KMS-11 (cell line): Measurements from ENCODE around the gene BCOR.
A peak's percentile ranks its signal among the peaks of the same experiment; 100 is the strongest.

Source experiments
- H2AFZ ChIP-seq: fragments of 200-600 bp; sonication (generic); 2 replicates; pipeline ENCODE4 v1.6.1; 2016; ENCODE audit warnings: antibody characterized with exemption, mixed run types, low read depth
- H3K27ac ChIP-seq: fragments of 200-600 bp; sonication (generic); 2 replicates; pipeline ENCODE4 v1.6.1; 2016; ENCODE audit warnings: mild to moderate bottlenecking, mixed run types
- H3K27me3 ChIP-seq: fragments of 200-600 bp; sonication (generic); 2 replicates; pipeline ENCODE4 v1.6.1; 2017; ENCODE audit warnings: mild to moderate bottlenecking, low read depth, mixed run types, moderate library complexity; ENCODE audit not compliant: insufficient read depth
- H3K36me3 ChIP-seq: fragments of 200-600 bp; sonication (generic); 2 replicates; pipeline ENCODE4 v1.6.1; 2017; ENCODE audit warnings: mild to moderate bottlenecking, mixed run types; ENCODE audit not compliant: insufficient read depth
- H3K4me1 ChIP-seq: fragments of 200-600 bp; sonication (generic); 2 replicates; pipeline ENCODE4 v1.6.1; 2016; ENCODE audit warnings: mild to moderate bottlenecking, low read depth, mixed run types; ENCODE audit not compliant: poor library complexity, severe bottlenecking
- H3K4me2 ChIP-seq: fragments of 200-600 bp; sonication (generic); 2 replicates; pipeline ENCODE4 v1.7.0; 2016; ENCODE audit warnings: mild to moderate bottlenecking, mixed run types
- H3K4me3 ChIP-seq: fragments of 200-600 bp; sonication (generic); IDR thresholded peaks from 2 replicates; pipeline ENCODE4 v1.6.1; 2017; ENCODE audit warnings: low read depth, low read length, mixed read lengths; ENCODE audit not compliant: insufficient read depth
- H3K79me2 ChIP-seq: fragments of 200-600 bp; sonication (generic); 2 replicates; pipeline ENCODE4 v1.6.1; 2016; ENCODE audit warnings: low read depth, mixed run types; ENCODE audit not compliant: insufficient read depth
- H3K9ac ChIP-seq: fragments of 200-600 bp; sonication (generic); 2 replicates; pipeline ENCODE4 v1.6.1; 2016; ENCODE audit warnings: mild to moderate bottlenecking, mixed run types
- H4K20me1 ChIP-seq: fragments of 200-600 bp; sonication (generic); 2 replicates; pipeline ENCODE4 v1.6.1; 2016; ENCODE audit warnings: mild to moderate bottlenecking, mixed run types; ENCODE audit not compliant: insufficient read depth
- TF ChIP-seq, protein P1 (sequence below): fragments of 200-600 bp; sonication (generic); conservative IDR thresholded peaks from 2 replicates; pipeline ENCODE4 v1.6.1; 2017; ENCODE audit warnings: low read depth, mild to moderate bottlenecking, antibody characterized with exemption, low read length, moderate library complexity, mixed read lengths

Gene BCOR

DNA sequence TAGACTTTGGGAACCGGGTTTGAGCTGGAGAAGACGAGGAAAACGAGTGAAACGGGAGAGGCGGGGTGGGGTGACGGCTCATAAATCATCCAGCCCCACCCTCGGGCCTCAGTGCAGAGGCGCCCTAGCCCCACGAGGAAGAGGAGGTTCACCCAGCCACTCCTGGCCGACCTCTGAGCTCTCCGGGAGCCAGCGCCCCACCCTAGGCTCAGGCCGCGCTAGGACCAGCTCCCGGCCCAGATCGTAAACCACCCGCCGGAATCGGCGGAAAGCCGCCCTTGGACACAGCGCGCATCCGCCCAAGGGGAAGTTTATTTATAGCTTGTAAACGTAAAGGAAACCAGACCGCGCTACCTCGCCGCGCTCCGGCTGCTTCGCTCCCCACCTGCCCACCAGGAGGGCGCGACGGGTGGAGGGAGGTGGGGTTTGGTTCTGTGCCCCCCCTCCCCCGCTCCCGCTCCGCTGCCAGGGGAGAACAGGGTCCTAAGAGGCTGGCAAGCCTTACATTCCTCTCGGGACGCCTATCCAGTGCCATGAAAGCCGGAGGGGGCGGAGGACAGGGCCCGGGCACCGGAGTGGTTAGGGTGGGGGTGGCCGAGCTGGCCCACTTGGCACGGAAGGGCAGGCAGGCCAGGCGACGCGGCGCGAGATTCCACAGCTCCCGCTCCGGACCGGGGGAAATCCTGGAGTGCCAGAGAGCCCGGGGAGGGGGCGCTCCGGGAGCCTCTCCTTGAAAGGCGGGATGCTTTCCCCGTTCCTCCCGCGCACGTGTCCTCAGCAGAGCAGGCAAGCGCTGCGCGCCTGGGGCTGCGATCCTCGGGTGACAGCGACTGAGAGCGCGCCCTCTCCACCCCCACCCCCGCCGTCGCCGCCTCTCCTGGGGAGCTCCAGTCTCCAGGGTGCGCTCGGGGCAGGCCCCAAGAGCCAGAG is 84.2 kb downstream of the BCOR start:
- Histone ChIP-seq H3K27ac (peak overlapping the region; percentile 97), H3K79me2 (no peaks in the 10 kb centered on the region), H3K9ac (peak overlapping the region; percentile 92), H3K27me3 (no peaks in the 10 kb centered on the region), H3K36me3 (no peaks in the 10 kb centered on the region), H4K20me1 (no peaks in the 10 kb centered on the region), H2AFZ (peak overlapping the region; percentile 64), H3K4me2 (peak overlapping the region; percentile 76), H3K4me1 (no peaks in the 10 kb centered on the region), H3K4me3 (no peak overlapping the region)
- TF ChIP-seq, protein P1, sequence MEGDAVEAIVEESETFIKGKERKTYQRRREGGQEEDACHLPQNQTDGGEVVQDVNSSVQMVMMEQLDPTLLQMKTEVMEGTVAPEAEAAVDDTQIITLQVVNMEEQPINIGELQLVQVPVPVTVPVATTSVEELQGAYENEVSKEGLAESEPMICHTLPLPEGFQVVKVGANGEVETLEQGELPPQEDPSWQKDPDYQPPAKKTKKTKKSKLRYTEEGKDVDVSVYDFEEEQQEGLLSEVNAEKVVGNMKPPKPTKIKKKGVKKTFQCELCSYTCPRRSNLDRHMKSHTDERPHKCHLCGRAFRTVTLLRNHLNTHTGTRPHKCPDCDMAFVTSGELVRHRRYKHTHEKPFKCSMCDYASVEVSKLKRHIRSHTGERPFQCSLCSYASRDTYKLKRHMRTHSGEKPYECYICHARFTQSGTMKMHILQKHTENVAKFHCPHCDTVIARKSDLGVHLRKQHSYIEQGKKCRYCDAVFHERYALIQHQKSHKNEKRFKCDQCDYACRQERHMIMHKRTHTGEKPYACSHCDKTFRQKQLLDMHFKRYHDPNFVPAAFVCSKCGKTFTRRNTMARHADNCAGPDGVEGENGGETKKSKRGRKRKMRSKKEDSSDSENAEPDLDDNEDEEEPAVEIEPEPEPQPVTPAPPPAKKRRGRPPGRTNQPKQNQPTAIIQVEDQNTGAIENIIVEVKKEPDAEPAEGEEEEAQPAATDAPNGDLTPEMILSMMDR, result no peak

DNA sequence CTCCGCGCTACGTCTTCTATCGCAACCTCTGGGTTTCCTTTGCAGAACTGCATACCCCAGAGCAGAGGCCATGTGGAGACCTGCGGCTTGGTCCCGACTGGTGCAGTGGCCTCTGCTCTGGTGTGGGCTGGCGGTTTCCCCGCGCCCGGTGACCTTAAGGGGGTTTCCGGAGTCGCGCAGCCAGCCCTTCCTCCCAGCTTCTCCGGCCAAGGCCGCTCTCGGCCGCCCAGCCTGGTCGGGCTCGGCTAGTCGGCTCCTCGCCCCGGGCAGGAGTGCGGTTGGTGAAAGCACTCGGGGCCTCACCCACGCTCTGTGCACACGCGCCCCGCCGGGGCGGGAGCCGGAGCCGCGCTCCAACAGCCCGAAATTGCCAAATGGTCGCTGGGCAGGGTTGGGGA is 84.9 kb downstream of the BCOR start:
- H3K9ac ChIP-seq, result peak overlapping the region; percentile 92
- no peaks in the 10 kb centered on the region for H4K20me1 ChIP-seq
- no peak overlapping the region for H3K4me3 ChIP-seq
- H3K27me3 ChIP-seq, result no peaks in the 10 kb centered on the region
- no peaks in the 10 kb centered on the region for H3K79me2 ChIP-seq
- H2AFZ ChIP-seq, result peak overlapping the region; percentile 64
- peak overlapping the region; percentile 76 for H3K4me2 ChIP-seq
- H3K4me1 ChIP-seq, result no peaks in the 10 kb centered on the region
- H3K36me3 ChIP-seq, result no peaks in the 10 kb centered on the region
- TF ChIP-seq, protein P1, result no peak
- H3K27ac ChIP-seq, result peak overlapping the region; percentile 97

DNA sequence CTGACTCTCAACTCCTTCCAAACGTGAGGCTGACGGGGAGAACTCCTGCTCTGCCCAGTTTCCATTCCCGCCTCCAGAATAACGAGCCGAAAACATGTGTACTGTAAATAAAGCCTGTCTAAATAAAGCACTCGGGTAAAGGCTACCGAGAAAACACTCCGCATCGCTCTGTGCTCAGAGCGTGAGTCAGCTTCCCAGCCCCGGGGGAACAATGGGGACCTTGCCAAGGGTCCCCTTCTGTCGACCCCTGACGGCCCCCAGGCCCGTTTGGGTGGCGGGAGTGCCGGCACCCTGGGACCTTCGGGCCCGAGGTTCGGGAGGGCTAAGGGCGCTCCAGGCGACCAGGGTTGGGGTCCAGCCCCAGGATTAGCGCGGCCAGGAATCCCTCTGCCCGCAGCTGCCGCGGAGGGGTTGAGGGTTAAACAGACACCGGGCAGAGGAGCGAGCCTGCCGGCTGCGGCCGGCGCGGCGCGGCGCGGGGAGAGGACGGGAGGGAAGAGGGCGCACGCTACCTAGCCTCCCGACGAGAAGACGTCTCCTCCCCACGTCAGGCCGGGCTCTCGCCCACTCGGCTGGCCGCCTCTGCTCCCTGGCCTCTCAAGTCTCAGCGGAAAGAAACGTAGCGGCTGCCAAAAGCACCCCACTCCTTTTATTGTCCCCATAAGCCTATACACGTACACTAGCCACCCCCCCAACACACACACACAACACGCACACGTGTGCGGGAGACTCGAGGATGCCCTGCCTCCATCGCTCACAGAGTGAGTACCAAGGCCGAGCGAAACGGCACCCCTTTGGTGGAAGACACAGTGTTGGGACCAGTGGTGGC is 85.5 kb downstream of the BCOR start:
- H3K36me3 ChIP-seq, result no peaks in the 10 kb centered on the region
- no peaks in the 10 kb centered on the region for H3K4me1 ChIP-seq
- H4K20me1 ChIP-seq, result no peaks in the 10 kb centered on the region
- peak overlapping the region; percentile 97 for H3K27ac ChIP-seq
- peak overlapping the region; percentile 64 for H2AFZ ChIP-seq
- peak overlapping the region; percentile 92 for H3K9ac ChIP-seq
- H3K79me2 ChIP-seq, result no peaks in the 10 kb centered on the region
- no peaks in the 10 kb centered on the region for H3K27me3 ChIP-seq
- TF ChIP-seq, protein P1, result no peak
- H3K4me3 ChIP-seq, result no peak overlapping the region
- peak overlapping the region; percentile 76 for H3K4me2 ChIP-seq

DNA sequence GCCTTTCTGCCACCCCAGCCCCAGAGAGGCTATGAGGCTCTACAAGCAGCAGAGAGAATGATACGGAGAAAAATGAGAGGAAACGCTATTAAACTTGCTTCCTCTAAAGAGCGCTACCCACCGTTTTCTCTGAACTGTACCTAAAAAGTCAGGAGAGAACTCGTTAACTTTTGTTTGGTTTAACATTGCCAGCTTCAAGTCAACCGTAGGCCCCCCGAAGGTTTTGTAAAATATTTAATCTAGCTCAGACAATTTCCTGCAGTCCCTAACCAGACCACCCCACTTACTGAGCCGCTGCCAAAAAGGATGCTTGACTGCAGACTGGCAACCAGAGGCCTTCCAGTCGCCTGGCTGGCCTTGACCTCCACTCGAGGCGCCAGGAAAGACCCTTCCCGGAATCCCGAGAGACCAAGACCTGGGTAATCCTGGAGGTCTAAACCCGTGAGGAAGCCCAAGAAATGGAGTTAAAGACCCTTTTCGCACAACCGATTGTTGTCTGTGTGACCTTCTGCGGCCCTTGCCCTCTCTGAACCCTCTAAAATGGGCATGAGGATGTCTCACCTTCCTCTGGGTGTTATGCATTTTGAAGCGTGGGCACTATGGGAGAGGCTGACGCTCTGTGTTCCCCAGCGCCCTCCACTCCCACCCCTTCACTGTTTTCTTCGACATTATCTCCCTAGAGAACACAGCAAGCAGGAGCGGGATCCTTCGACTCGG is 86.3 kb downstream of the BCOR start:
- no peaks in the 10 kb centered on the region for H3K79me2 ChIP-seq
- no peaks in the 10 kb centered on the region for H4K20me1 ChIP-seq
- no peak overlapping the region for H3K4me3 ChIP-seq
- H3K27me3 ChIP-seq, result no peaks in the 10 kb centered on the region
- no peak overlapping the region for H3K4me2 ChIP-seq
- H3K9ac ChIP-seq, result no peak overlapping the region; the same call in 1 of the 2 replicates
- TF ChIP-seq, protein P1, result no peak
- no peaks in the 10 kb centered on the region for H3K4me1 ChIP-seq
- H3K27ac ChIP-seq, result no peak overlapping the region; the same call in 1 of the 2 replicates
- no peaks in the 10 kb centered on the region for H3K36me3 ChIP-seq
- no peak overlapping the region for H2AFZ ChIP-seq
